NCI-H1092 (cell line): Measurements from ENCODE around the gene TBC1D9.

Experiments used
- DNase-seq: peaks from one replicate; lab custom pipeline; 2025; lab: John Stamatoyannopoulos, UW

The TBC1D9 gene

DNA sequence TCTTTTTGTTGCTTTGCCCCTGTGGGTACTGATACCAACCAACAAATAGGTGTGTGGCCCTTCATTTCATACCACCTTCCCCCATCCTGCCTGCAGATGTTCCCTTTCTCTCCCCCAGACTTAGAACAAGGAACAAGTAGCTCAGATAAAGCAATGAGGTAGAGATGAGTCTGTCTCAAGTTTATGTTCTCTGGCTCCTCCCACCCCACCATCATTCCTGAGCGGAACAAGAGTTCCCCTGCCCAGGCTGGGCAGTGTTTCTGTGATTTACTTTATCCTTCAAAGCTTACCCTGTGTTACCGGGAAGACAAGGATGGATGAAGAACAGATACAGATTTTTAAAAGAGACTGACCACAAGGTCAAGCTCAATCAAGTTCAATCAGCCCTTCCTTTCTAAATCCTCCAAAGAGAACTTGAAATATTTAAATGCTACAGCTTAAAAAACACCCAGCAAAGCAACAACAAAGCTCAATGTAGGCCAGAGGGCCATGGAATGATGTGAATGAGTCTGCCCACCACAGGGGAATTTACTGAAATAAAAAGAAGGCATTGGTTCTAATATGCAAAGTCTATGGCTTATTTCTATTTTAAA, 107.4 kb downstream of the TBC1D9 start:
- no peak for DNase-seq

DNA sequence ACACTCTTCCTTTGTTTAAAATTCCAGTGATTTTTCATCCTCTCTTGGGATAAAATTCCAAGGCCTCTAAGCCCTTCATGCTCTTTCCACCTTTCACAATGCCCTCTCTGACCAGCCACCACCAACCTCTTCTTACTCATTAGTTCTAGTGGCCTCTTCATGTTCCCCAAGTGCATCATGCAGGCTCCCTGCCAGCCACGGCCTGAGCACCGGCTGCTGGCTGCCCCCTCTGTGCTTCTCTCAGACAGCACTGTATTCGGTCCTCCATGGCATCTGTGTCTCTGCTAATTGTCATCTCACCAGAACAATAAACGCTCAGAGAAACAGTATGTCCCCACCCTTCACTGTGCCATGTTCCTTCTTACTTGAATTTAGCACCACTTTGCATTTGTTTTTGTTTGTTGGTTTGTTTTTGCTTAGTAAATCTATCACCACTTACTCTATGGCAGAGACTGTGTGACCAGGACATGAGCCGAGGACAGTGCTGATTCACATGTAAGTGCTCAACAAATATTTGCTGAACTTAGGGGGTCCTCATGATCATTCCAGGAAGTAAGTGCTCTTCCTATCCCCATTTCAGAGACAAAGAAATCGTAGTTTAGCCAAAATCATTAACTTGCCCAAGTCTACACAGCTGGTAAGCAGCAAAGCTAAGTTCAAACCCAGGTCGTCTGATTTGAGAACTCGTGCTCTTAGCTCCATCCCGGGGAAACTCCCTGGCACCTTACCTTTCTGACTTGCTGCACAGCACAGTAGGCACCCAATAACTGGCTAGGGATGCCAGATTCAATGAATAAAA, 110.4 kb downstream of the TBC1D9 start:
- peak; percentile 66 for DNase-seq

- DNase-seq, result no peak
Measured at GRCh38 chr4:140645196-140645595, 111.0 kb downstream of the TBC1D9 start.

DNA sequence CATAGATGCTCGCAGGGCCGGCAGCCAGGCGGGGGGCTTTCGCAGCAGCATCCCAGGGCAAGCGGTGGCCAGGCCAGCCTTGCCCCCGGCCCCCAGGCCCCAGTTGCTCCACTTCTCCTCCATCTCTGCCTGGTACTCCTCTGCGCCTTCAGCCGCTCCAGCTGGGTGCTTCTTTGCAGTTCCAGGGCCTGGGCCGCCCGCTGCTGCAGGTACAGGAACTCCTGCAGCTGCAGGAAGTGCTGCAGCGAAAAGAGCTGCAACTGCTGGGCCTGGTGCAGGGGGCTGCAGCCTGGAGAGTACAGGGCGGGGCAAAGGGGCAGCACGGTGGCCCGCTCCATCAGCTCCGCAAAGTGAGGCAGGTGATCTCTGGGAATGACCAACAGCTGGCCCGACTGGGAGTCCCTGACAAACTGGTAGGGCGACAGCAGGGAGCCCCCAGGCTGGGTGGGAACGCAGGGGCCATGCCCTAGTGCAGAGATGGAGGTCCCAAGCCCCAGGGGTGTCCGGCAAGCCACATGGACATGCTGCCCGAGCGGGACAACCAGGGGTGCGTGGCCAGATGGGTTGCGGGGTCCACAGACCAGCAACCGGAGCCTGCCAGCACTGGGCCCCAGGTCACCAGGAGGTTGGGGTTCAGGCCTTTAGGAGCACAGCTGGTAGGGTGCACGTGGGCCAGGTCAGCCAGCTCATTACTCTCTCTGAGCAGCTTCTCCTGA, 111.6 kb downstream of the TBC1D9 start:
- no peak for DNase-seq

DNA sequence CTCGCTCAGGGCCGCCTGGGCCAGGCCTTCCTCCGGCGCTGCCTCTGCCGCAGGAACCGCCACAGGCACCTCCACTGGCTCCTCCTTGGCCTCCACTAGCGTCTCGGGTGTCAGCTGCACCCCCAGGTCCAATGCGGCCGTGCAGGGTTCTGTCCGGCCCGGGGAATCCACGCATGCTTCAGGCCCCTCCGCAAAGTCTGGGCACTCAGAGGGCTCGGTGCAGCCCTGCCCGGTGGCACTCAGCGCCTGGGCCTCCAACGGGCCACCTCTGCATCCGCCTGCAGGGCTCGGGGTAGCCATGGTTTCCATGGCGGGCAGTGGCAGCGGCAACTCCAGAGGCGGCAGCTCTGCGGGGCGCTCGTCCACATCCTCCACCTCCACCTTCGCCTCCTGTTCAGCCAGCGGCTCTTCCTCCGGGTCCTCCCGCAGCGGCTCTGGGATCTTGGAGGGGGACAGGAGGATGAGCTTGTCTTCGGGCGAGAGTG, 112.6 kb downstream of the TBC1D9 start:
- no peak for DNase-seq

DNA sequence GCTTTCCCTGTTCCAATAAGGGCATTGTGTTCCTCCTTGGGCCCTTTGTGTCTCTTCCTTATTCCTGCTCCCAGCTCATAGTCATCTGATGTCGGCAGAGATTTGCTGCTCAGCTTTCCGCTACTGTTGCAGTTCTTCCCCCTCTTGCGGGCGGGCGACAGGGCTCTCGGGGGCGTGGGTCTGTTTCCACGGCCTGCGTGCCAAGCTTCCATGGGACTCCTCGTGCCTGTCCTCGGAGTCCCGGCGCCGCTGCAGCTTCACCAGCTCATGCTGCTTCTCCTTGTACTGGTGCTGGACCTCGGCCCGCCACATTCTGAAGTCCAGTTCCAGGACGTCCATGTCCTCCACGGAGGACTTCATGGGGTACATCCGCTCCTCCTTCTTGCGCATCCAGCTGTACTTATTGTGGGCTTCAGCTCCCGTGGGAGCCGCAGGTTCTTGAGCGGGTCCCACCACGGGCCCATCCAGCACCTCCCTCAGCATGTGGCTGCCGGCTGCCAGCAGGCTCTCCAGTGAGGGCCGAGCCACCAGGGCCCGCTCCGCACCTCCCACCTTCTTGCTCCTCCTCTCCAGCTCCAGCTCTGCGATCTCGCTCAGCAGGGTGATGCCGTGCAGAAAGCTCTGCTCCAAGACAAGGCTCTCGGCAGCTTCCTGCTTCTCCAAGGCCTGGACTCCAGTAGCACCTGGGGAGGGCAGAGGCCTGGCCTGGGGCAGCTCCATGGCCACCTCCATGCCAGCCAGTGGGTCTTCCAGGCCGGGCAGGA, 113.3 kb downstream of the TBC1D9 start:
- no peak for DNase-seq

- DNase-seq, result no peak
Measured at GRCh38 chr4:140641789-140642439, 114.3 kb downstream of the TBC1D9 start.

GRCh38 chr4:140641105-140641555, 115.1 kb downstream of the TBC1D9 start:
- DNase-seq, result no peak

DNA sequence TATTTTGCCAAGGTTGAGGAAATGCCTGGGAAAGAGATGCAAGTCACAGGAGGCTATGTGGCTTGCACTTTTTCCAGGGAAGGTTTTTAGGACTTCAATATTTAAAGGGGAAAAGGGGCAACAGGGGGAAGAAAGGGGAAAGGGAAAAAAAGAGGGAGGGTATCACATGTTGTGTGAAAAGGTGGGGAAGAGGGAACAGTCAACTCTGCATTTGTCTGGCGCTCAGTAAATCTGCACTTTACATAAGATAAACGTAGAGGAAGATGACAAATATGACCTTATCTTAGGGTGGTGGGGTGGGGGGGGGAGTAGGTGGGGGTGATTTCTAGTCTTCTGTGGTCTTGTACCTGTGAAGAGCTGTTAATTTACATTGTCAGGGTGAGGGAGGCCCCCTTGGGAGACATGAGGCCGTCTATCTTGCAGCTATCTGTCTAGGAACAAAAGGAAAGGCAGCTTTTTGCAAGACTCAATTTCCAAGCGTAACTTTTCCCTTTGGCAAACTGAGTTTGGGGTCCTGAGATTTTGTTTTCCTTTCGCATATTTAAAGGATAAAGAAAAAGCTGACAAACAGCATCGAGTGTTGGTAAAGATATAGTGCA, 115.9 kb downstream of the TBC1D9 start:
- DNase-seq, result no peak

DNA sequence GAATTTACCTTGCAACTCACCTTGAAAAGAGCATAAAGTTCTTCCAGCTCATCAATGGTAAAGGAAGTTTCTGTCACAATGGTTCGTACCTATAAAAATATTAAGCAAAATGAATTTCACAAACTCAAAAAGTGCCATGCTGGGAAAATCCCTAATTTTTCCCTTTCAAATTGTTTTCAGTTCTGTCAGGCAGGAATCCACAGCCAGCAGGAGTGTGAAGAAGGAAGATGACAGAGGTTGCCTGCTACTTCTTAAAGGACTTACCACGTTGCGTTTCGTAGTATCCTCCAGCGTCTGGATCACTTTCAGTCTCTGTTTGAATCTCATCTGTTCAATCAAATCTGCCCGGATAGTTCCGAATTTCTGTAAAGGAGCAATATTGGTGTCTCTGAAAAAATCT, 117.1 kb downstream of the TBC1D9 start:
- no peak for DNase-seq

DNA sequence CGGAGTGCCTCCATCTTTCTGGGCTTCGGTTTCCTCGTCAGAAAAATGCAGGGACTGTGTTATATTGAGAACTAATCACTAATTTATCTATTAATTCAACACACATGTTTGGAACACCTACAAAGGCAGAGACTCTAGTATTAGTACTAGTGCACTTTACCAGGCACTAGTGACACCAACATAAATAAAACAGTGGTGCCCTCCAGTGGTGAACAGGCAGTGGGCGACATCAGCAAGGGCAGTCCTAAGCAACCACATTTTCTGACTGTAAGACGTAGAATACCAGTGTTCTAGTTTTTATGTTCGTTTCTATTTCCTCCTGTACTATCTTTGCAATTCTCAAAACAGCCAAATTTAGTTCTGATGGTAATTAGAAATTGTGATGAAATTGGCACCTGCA, 118.3 kb downstream of the TBC1D9 start:
- peak; percentile 18 for DNase-seq

DNA sequence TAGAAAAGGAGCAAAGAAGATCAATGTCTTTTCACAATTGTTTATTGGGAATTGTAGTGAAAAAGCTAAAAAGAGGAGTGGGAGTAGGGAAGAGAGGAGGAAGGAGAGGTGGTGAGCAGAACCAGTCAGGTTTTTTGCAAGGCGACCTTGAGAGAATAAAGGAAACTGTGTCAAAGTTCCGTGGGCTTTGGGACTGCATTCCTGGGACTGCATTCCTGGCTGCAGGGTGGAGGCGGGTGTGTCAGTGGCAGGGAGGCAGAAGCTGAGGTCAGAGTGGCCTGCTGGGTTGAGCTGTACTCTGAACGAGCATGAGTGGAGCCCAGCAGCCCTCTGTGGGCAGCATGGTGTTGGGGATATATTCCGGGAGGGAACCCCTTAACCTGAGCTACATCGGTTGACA, 120.6 kb downstream of the TBC1D9 start:
- no peak for DNase-seq

GRCh38 chr4:140633951-140634350, 122.2 kb downstream of the TBC1D9 start:
- no peak for DNase-seq

GRCh38 chr4:140633124-140633523, 123.1 kb downstream of the TBC1D9 start:
- DNase-seq, result no peak

- DNase-seq, result no peak
Measured at GRCh38 chr4:140630246-140630645, 125.9 kb downstream of the TBC1D9 start.

- no peak for DNase-seq
Measured at GRCh38 chr4:140628016-140628415, 128.2 kb downstream of the TBC1D9 start.

GRCh38 chr4:140626661-140627376, 129.4 kb downstream of the TBC1D9 start:
- DNase-seq, result no peak

GRCh38 chr4:140622333-140622958, 133.7 kb downstream of the TBC1D9 start:
- DNase-seq, result no peak

GRCh38 chr4:140621161-140621560, 135.0 kb downstream of the TBC1D9 start:
- DNase-seq, result no peak
